KMS-11 (cell line): Measurements from ENCODE around the gene NDUFB5.

Experiments used
- H2AFZ ChIP-seq: fragments of 200-600 bp; sonication (generic); 2 replicates; pipeline ENCODE4 v1.6.1; 2016; ENCODE audit warnings: antibody characterized with exemption, mixed run types, low read depth
- H3K27ac ChIP-seq: fragments of 200-600 bp; sonication (generic); 2 replicates; pipeline ENCODE4 v1.6.1; 2016; ENCODE audit warnings: mild to moderate bottlenecking, mixed run types
- H3K27me3 ChIP-seq: fragments of 200-600 bp; sonication (generic); 2 replicates; pipeline ENCODE4 v1.6.1; 2017; ENCODE audit warnings: mild to moderate bottlenecking, low read depth, mixed run types, moderate library complexity; ENCODE audit not compliant: insufficient read depth
- H3K36me3 ChIP-seq: fragments of 200-600 bp; sonication (generic); 2 replicates; pipeline ENCODE4 v1.6.1; 2017; ENCODE audit warnings: mild to moderate bottlenecking, mixed run types; ENCODE audit not compliant: insufficient read depth
- H3K4me1 ChIP-seq: fragments of 200-600 bp; sonication (generic); 2 replicates; pipeline ENCODE4 v1.6.1; 2016; ENCODE audit warnings: mild to moderate bottlenecking, low read depth, mixed run types; ENCODE audit not compliant: poor library complexity, severe bottlenecking
- H3K4me2 ChIP-seq: fragments of 200-600 bp; sonication (generic); 2 replicates; pipeline ENCODE4 v1.7.0; 2016; ENCODE audit warnings: mild to moderate bottlenecking, mixed run types
- H3K4me3 ChIP-seq: fragments of 200-600 bp; sonication (generic); IDR thresholded peaks from 2 replicates; pipeline ENCODE4 v1.6.1; 2017; ENCODE audit warnings: low read depth, low read length, mixed read lengths; ENCODE audit not compliant: insufficient read depth
- H3K79me2 ChIP-seq: fragments of 200-600 bp; sonication (generic); 2 replicates; pipeline ENCODE4 v1.6.1; 2016; ENCODE audit warnings: low read depth, mixed run types; ENCODE audit not compliant: insufficient read depth
- H3K9ac ChIP-seq: fragments of 200-600 bp; sonication (generic); 2 replicates; pipeline ENCODE4 v1.6.1; 2016; ENCODE audit warnings: mild to moderate bottlenecking, mixed run types
- H4K20me1 ChIP-seq: fragments of 200-600 bp; sonication (generic); 2 replicates; pipeline ENCODE4 v1.6.1; 2016; ENCODE audit warnings: mild to moderate bottlenecking, mixed run types; ENCODE audit not compliant: insufficient read depth
- CTCF ChIP-seq: fragments of 200-600 bp; sonication (generic); conservative IDR thresholded peaks from 2 replicates; pipeline ENCODE4 v1.6.1; 2017; ENCODE audit warnings: low read depth, mild to moderate bottlenecking, antibody characterized with exemption, low read length, moderate library complexity, mixed read lengths

Gene NDUFB5

GRCh38 chr3:179590669-179591068, 13.9 kb upstream of the NDUFB5 start:
- Histone ChIP-seq H2AFZ (no peak overlapping the region), H3K36me3 (peaks cover 21% of the 10 kb centered on the region; the same call in 1 of the 2 replicates), H3K9ac (no peak overlapping the region), H4K20me1 (no peaks in the 10 kb centered on the region), H3K4me2 (no peak overlapping the region), H3K4me3 (no peak overlapping the region), H3K4me1 (no peaks in the 10 kb centered on the region), H3K27me3 (no peaks in the 10 kb centered on the region), H3K27ac (no peak overlapping the region), H3K79me2 (no peaks in the 10 kb centered on the region)
- no peak for TF ChIP-seq CTCF

GRCh38 chr3:179591313-179591712, 13.3 kb upstream of the NDUFB5 start:
- Histone ChIP-seq H3K9ac (no peak overlapping the region), H4K20me1 (no peaks in the 10 kb centered on the region), H3K4me1 (no peaks in the 10 kb centered on the region), H3K4me3 (no peak overlapping the region), H3K4me2 (no peak overlapping the region), H3K79me2 (no peaks in the 10 kb centered on the region), H3K27ac (no peak overlapping the region), H3K36me3 (peaks cover 21% of the 10 kb centered on the region; the same call in 1 of the 2 replicates), H3K27me3 (no peaks in the 10 kb centered on the region), H2AFZ (no peak overlapping the region)
- no peak for TF ChIP-seq CTCF

GRCh38 chr3:179599531-179599930, 5.1 kb upstream of the NDUFB5 start:
- Histone ChIP-seq H3K27ac (no peak overlapping the region), H3K9ac (no peak overlapping the region), H4K20me1 (no peaks in the 10 kb centered on the region), H3K36me3 (no peaks in the 10 kb centered on the region; the same call in 1 of the 2 replicates), H3K4me1 (peaks cover 12% of the 10 kb centered on the region), H2AFZ (no peak overlapping the region), H3K79me2 (peaks cover 31% of the 10 kb centered on the region), H3K27me3 (no peaks in the 10 kb centered on the region), H3K4me2 (no peak overlapping the region), H3K4me3 (no peak overlapping the region)
- TF ChIP-seq CTCF: no peak

- no peak for TF ChIP-seq CTCF
- Histone ChIP-seq H3K4me3 (no peak overlapping the region), H3K27ac (no peak overlapping the region), H3K9ac (peak overlapping the region; percentile 93; the same call in 1 of the 2 replicates), H3K4me2 (peak overlapping the region; percentile 93), H4K20me1 (no peaks in the 10 kb centered on the region), H3K4me1 (peaks cover 25% of the 10 kb centered on the region), H3K27me3 (no peaks in the 10 kb centered on the region), H3K79me2 (peaks cover 53% of the 10 kb centered on the region), H2AFZ (no peak overlapping the region), H3K36me3 (no peaks in the 10 kb centered on the region; the same call in 1 of the 2 replicates)
Measured at GRCh38 chr3:179603321-179603720, 1.3 kb upstream of the NDUFB5 start.
